T-helper 22 cell (primary cell): ENCODE data around the gene OPN1MW2.
"Not testable (repeated sequence)": the region's sequence is repeated elsewhere in the genome, so short reads cannot be mapped to it uniquely, and the experiment has no call there.

Experiments
- DNase-seq: peaks from one replicate; pipeline ENCODE4 v3.0.0-alpha.2; 2020; ENCODE audit warnings: low read depth

OPN1MW2 gene

DNA sequence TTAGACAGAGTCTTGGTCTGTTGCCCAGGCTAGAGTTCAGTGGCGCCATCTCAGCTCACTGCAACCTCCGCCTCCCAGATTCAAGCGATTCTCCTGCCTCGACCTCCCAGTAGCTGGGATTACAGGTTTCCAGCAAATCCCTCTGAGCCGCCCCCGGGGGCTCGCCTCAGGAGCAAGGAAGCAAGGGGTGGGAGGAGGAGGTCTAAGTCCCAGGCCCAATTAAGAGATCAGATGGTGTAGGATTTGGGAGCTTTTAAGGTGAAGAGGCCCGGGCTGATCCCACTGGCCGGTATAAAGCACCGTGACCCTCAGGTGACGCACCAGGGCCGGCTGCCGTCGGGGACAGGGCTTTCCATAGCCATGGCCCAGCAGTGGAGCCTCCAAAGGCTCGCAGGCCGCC is at the start of gene OPN1MW2:
OPN1MW2 (plus strand) TSS at position 301 of the 400 bp plus-strand sequence; CDS start at position 361, 60 bp downstream.
- not testable (repeated sequence) for DNase-seq

DNA sequence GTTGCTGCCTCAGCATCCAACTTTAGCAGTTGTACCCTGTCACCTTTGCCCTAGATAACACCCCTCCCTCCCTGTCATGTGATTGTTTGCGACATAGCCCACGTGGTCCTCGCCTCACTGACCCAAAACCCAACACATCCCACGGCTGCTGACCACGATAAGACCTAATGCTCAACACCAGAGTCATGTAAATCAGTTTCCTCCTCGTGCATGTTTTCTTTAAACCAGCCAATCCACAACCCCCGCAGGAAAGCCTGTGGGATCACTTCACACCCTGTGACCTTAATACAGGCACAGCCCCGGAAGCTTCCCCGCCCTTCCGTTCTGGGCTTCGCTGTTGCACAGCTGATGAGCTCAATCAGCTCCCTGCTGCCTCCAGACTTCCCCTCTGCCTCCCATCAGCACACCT is 47.0 kb upstream of the OPN1MW2 start:
- DNase-seq = not testable (repeated sequence)

DNA sequence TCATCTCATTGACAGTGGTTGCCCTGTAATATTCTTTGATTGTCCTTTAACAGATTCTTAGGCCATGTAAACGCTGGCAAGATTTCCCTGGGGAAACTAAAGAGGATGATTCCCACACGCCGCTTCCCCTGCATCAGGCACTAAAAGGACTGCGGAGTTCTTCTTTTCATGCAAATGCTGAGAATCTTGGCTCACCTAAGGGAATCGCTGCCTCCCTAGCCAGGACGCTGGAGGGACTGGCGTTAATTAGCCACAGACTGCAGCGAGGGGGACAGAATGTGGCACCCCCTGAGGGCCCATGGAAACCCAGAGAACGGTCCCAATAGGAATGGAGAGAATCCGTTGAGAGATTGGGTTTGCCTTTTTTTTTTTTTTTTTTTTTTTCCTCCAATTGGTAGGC is 45.2 kb upstream of the OPN1MW2 start:
- DNase-seq = not testable (repeated sequence)

DNA sequence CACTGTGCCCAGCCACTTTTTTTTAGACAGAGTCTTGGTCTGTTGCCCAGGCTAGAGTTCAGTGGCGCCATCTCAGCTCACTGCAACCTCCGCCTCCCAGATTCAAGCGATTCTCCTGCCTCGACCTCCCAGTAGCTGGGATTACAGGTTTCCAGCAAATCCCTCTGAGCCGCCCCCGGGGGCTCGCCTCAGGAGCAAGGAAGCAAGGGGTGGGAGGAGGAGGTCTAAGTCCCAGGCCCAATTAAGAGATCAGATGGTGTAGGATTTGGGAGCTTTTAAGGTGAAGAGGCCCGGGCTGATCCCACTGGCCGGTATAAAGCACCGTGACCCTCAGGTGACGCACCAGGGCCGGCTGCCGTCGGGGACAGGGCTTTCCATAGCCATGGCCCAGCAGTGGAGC is 37.3 kb upstream of the OPN1MW2 start, which contains the start of gene OPN1MW:
OPN1MW (plus strand) TSS at position 301 of the 400 bp plus-strand sequence; CDS start at position 383, 82 bp downstream.
- not testable (repeated sequence) for DNase-seq

DNA sequence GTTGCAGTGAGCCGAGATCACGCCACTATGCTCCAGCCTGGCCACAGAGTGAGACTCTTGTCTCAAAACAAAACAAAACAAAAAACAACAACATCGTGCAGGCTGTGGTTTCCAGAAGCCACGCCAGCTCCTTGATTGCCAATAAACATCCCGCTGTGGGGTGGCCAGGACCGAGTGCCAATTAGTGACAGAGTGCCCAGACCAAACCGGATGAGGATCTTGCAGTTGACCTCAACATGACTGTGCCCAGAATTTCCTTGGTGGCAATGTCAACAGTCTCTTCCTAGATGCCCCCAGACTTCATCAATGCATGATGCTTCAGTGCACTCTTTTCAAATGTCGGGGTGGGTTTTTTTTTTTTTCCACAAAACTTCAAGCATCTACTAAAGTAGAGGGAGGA is 35.8 kb upstream of the OPN1MW2 start:
- DNase-seq = not testable (repeated sequence)

DNA sequence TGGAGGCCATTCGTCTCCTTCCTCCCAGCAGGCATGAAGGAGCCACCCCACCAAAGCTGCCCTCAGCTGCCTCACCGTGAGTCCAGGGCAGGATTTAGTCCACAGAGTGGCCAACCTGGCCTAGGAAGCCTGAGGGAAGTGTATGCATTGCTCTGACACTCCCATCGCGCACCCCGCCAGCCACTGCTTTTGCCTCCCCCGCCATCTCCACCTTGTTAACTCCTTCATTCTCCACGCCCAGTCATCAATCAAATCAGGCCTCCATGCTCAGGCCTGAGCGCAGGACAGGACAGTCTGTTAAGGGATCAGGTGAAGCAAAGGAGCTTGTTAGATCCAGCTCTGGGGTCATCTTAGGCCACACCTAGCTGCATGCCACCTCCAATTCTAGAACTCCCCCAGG is 26.7 kb upstream of the OPN1MW2 start:
- not testable (repeated sequence) for DNase-seq

DNA sequence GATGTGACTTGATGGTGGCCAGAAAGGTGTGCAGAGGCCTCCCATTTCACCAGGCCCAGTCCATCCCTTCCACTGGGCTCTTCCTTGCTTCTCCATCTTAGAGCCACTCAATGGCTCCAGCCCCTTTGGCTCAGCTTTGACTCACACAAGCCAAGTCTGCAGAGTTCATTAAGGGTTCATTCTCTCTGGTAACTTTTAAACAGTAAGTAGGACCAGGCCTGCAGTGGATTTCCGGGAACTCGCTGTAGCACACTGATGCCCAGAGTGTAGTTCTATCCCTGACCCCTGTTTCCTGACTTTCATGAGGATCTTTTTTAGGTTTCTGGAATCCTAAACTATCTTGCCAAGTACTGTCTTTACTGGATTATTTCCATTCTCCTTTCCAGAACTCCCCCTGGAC is 25.2 kb upstream of the OPN1MW2 start:
- not testable (repeated sequence) for DNase-seq

DNA sequence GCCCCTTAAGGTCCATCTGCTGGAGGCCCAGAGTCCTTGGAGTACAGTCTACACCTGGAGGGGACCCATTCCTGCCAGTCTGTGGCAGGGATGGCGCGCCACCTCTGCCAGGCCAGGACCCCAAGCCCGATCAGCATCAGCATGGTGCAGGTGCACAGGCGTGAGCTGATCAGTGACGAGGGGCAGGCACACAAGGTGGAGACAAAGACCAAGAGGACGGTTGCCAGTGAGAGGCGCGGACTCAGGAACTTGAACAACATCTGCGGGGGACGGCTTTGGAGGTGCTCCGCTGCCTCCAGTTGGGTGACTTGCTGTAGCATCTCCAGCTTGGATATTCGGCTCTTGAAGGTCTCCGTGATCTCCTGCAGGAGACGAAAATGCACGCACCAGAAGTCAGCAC is 23.1 kb upstream of the OPN1MW2 start:
- DNase-seq = not testable (repeated sequence)

DNA sequence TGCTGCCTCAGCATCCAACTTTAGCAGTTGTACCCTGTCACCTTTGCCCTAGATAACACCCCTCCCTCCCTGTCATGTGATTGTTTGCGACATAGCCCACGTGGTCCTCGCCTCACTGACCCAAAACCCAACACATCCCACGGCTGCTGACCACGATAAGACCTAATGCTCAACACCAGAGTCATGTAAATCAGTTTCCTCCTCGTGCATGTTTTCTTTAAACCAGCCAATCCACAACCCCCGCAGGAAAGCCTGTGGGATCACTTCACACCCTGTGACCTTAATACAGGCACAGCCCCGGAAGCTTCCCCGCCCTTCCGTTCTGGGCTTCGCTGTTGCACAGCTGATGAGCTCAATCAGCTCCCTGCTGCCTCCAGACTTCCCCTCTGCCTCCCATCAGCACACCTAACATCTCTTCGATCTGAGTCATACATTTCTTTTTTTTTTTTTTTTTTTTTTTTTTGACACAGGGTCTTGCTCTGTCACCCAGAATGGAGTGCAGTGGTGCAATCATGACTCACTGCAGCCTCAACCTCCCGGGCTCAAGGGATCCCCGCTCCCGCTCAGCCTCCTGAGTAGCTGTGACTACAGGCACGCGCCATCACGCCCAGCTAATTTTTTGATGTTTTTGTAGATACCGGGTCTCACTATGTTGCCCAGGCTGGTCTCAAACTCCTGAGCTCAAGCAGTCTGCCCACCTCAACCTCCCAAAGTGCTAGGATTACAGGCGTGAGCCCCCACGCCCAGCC is 9.7 kb upstream of the OPN1MW2 start:
- DNase-seq = not testable (repeated sequence)

DNA sequence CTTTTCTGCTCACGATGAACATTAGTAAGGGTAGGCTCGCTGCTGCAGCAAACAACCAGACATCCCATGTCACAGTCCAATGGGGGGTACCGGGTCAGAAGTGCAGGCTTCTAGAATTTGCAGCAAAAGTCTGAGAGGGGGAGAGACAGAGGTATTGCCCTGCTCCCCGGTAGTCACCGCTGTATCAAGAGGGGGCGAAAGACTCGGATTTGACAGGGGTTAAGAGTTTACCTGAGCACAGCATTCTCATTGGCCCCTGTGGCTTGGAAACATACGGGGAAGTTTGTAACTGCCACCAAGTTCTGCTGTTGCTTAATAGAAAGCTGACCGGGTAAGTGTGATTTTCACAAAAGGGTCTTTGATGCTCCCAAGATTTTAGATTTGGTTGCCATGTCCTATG is 8.5 kb upstream of the OPN1MW2 start:
- DNase-seq = not testable (repeated sequence)

DNA sequence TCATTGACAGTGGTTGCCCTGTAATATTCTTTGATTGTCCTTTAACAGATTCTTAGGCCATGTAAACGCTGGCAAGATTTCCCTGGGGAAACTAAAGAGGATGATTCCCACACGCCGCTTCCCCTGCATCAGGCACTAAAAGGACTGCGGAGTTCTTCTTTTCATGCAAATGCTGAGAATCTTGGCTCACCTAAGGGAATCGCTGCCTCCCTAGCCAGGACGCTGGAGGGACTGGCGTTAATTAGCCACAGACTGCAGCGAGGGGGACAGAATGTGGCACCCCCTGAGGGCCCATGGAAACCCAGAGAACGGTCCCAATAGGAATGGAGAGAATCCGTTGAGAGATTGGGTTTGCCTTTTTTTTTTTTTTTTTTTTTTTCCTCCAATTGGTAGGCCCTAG is 8.1 kb upstream of the OPN1MW2 start:
- DNase-seq = not testable (repeated sequence)

DNA sequence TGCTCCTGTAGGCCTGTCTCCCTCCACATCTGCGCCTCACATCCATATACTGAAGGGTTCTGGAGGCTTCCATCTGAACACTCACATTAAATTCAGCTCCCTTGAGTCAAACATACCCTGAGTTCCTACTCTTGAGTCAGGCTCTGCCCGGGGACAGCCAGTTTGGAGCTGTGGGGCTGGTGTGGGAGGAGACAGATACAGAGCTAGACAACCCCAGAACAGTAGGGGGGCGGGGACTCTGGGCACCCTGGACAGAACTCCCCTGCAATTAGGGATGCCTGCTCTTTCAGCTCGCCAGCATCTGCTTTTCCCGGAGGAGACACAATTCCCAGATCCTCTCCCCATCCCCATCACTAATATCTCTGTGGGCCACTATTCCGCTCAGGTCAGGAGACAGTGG is 5.7 kb downstream of the OPN1MW2 start:
- not testable (repeated sequence) for DNase-seq

DNA sequence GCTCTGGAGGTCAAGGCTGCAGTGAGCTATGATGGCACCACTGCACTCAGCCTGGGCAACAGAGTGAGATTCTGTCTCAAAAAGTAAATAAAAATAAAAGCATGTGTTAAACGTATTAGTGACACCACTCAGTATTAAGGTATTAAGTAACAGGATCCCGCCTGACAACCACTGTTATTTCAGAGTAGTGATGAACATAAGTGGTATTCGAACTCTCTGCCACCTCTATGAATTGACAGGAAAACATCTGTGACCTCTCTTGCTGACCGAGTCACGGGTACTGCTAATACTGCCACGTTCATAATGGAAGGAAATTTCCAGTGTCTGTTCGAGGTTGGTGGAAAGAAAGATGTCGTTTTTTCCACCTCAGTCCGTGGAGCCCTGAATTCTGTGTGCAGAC is 7.2 kb downstream of the OPN1MW2 start:
- not testable (repeated sequence) for DNase-seq

DNA sequence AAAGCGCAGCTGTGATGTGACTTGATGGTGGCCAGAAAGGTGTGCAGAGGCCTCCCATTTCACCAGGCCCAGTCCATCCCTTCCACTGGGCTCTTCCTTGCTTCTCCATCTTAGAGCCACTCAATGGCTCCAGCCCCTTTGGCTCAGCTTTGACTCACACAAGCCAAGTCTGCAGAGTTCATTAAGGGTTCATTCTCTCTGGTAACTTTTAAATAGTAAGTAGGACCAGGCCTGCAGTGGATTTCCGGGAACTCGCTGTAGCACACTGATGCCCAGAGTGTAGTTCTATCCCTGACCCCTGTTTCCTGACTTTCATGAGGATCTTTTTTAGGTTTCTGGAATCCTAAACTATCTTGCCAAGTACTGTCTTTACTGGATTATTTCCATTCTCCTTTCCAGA is 11.9 kb downstream of the OPN1MW2 start:
- not testable (repeated sequence) for DNase-seq

DNA sequence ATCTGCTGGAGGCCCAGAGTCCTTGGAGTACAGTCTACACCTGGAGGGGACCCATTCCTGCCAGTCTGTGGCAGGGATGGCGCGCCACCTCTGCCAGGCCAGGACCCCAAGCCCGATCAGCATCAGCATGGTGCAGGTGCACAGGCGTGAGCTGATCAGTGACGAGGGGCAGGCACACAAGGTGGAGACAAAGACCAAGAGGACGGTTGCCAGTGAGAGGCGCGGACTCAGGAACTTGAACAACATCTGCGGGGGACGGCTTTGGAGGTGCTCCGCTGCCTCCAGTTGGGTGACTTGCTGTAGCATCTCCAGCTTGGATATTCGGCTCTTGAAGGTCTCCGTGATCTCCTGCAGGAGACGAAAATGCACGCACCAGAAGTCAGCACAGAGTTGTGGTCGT is 14.1 kb downstream of the OPN1MW2 start:
- not testable (repeated sequence) for DNase-seq

DNA sequence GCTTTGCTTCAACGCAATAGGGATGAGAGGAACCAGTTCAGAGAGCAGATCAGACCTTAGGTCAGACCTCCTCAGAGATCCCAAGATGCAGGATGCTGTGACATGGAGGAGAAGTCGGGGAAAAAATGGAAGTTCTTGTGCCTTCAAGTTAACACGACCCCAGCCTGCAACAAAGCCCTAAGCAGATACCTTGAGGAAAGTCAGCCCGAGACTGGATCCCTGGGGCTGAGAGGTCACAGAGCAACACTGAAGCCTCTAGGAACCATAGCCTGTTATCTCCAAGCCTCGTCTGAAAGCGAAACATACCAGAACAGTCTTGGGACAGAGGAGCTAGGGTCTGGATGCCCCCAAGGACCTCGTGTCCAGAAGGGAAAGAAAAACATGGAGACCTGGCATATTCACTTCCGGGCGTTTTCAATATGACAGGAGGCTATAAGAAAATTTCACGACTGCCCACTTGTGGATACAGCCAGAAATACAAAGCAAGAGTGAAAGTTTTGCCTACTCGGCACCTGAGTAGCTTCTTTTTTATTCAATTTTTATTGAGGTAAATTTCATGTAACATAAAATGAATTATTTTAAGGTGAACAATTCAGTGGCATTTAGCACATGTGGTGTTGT is 19.5 kb downstream of the OPN1MW2 start:
- not testable (repeated sequence) for DNase-seq

DNA sequence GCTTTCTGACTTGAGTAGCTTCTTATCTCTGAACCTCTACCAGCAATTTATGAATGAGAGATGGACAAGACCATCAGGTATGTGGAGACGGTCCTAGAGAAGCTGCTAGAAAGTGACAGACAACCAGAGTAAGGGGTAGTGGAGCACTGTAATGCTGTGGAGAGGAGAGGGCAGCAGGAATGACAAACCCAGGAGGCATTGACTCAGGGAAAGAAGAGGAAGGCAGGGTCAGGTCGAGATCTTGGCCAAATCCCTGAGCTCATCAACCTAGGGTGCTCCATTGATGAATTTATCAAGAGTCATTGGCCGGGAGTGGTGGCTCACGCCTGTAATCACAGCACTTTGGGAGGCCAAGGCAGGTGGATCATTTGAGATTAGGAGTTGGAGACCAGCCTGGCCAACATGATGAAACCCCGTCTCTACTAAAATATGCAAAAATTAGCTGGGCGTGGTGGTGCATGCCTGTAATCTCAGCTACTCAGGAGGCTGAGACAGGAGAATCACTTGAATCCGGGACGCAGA is 20.5 kb downstream of the OPN1MW2 start:
- DNase-seq = not testable (repeated sequence)

DNA sequence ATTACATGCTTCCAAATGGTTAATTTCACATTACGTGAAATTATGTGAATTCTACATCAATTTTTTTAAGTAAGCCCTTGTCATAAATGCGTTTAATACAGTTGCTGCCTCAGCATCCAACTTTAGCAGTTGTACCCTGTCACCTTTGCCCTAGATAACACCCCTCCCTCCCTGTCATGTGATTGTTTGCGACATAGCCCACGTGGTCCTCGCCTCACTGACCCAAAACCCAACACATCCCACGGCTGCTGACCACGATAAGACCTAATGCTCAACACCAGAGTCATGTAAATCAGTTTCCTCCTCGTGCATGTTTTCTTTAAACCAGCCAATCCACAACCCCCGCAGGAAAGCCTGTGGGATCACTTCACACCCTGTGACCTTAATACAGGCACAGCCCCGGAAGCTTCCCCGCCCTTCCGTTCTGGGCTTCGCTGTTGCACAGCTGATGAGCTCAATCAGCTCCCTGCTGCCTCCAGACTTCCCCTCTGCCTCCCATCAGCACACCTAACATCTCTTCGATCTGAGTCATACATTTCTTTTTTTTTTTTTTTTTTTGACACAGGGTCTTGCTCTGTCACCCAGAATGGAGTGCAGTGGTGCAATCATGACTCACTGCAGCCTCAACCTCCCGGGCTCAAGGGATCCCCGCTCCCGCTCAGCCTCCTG is 28.0 kb downstream of the OPN1MW2 start:
- not testable (repeated sequence) for DNase-seq

DNA sequence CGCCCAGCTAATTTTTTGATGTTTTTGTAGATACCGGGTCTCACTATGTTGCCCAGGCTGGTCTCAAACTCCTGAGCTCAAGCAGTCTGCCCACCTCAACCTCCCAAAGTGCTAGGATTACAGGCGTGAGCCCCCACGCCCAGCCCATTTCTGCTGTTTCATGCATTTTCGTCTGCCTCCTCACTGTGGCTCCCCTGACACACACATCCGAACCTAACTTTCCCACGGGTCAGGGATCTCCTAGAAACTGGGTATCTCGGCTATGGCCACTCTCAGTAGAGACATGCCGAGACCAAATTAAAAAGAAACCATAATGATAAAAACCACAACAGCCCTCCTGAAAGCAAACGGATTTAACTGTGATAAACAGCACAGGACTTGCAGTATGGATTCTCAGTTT is 28.5 kb downstream of the OPN1MW2 start:
- not testable (repeated sequence) for DNase-seq

DNA sequence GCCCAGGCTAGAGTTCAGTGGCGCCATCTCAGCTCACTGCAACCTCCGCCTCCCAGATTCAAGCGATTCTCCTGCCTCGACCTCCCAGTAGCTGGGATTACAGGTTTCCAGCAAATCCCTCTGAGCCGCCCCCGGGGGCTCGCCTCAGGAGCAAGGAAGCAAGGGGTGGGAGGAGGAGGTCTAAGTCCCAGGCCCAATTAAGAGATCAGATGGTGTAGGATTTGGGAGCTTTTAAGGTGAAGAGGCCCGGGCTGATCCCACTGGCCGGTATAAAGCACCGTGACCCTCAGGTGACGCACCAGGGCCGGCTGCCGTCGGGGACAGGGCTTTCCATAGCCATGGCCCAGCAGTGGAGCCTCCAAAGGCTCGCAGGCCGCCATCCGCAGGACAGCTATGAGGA is 37.7 kb downstream of the OPN1MW2 start, which contains the start of gene OPN1MW3:
OPN1MW3 (plus strand) TSS at position 301 of the 400 bp plus-strand sequence; CDS start at position 339, 38 bp downstream.
- not testable (repeated sequence) for DNase-seq

DNA sequence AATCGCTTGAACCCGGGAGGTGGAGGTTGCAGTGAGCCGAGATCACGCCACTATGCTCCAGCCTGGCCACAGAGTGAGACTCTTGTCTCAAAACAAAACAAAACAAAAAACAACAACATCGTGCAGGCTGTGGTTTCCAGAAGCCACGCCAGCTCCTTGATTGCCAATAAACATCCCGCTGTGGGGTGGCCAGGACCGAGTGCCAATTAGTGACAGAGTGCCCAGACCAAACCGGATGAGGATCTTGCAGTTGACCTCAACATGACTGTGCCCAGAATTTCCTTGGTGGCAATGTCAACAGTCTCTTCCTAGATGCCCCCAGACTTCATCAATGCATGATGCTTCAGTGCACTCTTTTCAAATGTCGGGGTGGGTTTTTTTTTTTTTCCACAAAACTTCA is 39.2 kb downstream of the OPN1MW2 start:
- not testable (repeated sequence) for DNase-seq

DNA sequence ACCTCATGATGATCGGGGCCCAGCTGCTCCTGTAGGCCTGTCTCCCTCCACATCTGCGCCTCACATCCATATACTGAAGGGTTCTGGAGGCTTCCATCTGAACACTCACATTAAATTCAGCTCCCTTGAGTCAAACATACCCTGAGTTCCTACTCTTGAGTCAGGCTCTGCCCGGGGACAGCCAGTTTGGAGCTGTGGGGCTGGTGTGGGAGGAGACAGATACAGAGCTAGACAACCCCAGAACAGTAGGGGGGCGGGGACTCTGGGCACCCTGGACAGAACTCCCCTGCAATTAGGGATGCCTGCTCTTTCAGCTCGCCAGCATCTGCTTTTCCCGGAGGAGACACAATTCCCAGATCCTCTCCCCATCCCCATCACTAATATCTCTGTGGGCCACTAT is 43.5 kb downstream of the OPN1MW2 start:
- not testable (repeated sequence) for DNase-seq
